H1 (cell line): Measurements from ENCODE around the gene CRHR1. TPM values are rescaled to one million over a fixed set of nuclear protein-coding genes. Genes with fewer than 3 reads are reported as not detected.

Experiments
- CTCF ChIA-PET: fragments of 300-600 bp; sonication (Branson Sonifier 250); formaldehyde crosslinking; loops from one replicate; lab custom pipeline; 2021; ENCODE audit not compliant: partially characterized antibody; lab: Charles Lee
- POLR2A ChIA-PET: fragments of 300-600 bp; sonication (Branson Sonifier 250); formaldehyde crosslinking; loops from one replicate; lab custom pipeline; 2021; ENCODE audit warnings: inconsistent platforms; ENCODE audit not compliant: partially characterized antibody; lab: Charles Lee
- DNase-seq, 2 experiments: peaks; one replicate each; pipeline versions ENCODE4 v3.0.0 to v3.0.0-alpha.2; 2010 to 2022; ENCODE audit warnings: low spot score in 2 of 2, low read depth in 1 of 2, mixed read lengths in 1 of 2
- FAIRE-seq: peaks from 2 replicates; lab custom pipeline; 2011; peaks lifted over from hg19 to GRCh38; lab: Jason Lieb, UNC
- H2AFZ ChIP-seq: 2 replicates; pipeline ENCODE4 v1.8.1; 2012; ENCODE audit warnings: low read length, inconsistent platforms
- H2AK5ac ChIP-seq: 2 replicates; pipeline ENCODE4 v1.6.1; 2013; ENCODE audit warnings: low read depth, low read length
- H2BK120ac ChIP-seq: replicated peaks from 2 replicates; pipeline ENCODE3; 2013; ENCODE audit warnings: low read depth, low read length, inconsistent platforms
- H2BK12ac ChIP-seq: 2 replicates; pipeline ENCODE4 v1.6.1; 2013; ENCODE audit warnings: low read depth, low read length
- H2BK15ac ChIP-seq: 2 replicates; pipeline ENCODE4 v1.6.1; 2013; ENCODE audit warnings: low read length
- H2BK20ac ChIP-seq: 2 replicates; pipeline ENCODE4 v1.6.1; 2013; ENCODE audit warnings: low read length
- H2BK5ac ChIP-seq: 2 replicates; pipeline ENCODE4 v1.6.1; 2013; ENCODE audit warnings: low read depth, low read length
- H3K14ac ChIP-seq: 2 replicates; pipeline ENCODE4 v1.6.1; 2013; ENCODE audit warnings: inconsistent platforms; ENCODE audit not compliant: insufficient read length
- H3K18ac ChIP-seq: 2 replicates; pipeline ENCODE4 v1.6.1; 2013; ENCODE audit warnings: low read length; ENCODE audit errors: extremely low read depth
- H3K23ac ChIP-seq: 2 replicates; pipeline ENCODE4 v1.6.1; 2013; ENCODE audit warnings: inconsistent platforms; ENCODE audit not compliant: insufficient read length
- H3K23me2 ChIP-seq: 2 replicates; pipeline ENCODE4 v1.6.1; 2013; ENCODE audit warnings: low read depth, low read length
- H3K27ac ChIP-seq: 2 replicates; pipeline ENCODE4 v1.6.1; 2011; ENCODE audit warnings: low read depth, low read length, inconsistent platforms
- H3K27me3 ChIP-seq, 4 experiments: replicated peaks in 1 of 4; 1 replicate in 1 of 4; 2 replicates in 3 of 4; pipeline versions ENCODE4 v1.6.1 to v1.8.1; 2011 to 2013; ENCODE audit warnings: low read length in 3 of 4, mild to moderate bottlenecking in 3 of 4, inconsistent platforms in 2 of 4, mixed read lengths in 2 of 4, moderate library complexity in 1 of 4; ENCODE audit not compliant: control insufficient read depth in 3 of 4, insufficient read depth in 3 of 4; ENCODE audit errors: extremely low read depth in 1 of 4
- H3K36me3 ChIP-seq, 4 experiments: 2 replicates each; pipeline versions ENCODE4 v1.6.1 to v1.8.1; 2011 to 2013; ENCODE audit warnings: mild to moderate bottlenecking in 4 of 4, low read length in 3 of 4, moderate library complexity in 2 of 4, control low read depth in 1 of 4, inconsistent platforms in 1 of 4; ENCODE audit not compliant: insufficient read depth in 4 of 4, control insufficient read depth in 2 of 4
- H3K4ac ChIP-seq: replicated peaks from 2 replicates; pipeline ENCODE3; 2013; ENCODE audit warnings: low read length, low read depth, mixed read lengths, inconsistent platforms; ENCODE audit not compliant: insufficient read length
- H3K4me1 ChIP-seq, 4 experiments: replicated peaks in 1 of 4; 1 replicate in 1 of 4; 2 replicates in 3 of 4; pipeline versions ENCODE4 v1.6.1 to v1.8.1; 2011 to 2013; ENCODE audit warnings: low read length in 3 of 4, inconsistent platforms in 2 of 4, mixed read lengths in 1 of 4; ENCODE audit not compliant: insufficient read depth in 4 of 4, control insufficient read depth in 3 of 4
- H3K4me2 ChIP-seq, 2 experiments: 2 replicates each; pipeline versions ENCODE4 v1.6.1 to v1.8.1; 2011 to 2013; ENCODE audit warnings: low read depth in 2 of 2, low read length in 2 of 2, control low read depth in 1 of 2, inconsistent platforms in 1 of 2, mild to moderate bottlenecking in 1 of 2; ENCODE audit not compliant: insufficient read depth in 1 of 2
- H3K4me3 ChIP-seq, 4 experiments: fragments of 200-600, 300-600 bp in 1 of 4; sonication (generic), shearing (Covaris generic), sonication (Bioruptor Twin) in 1 of 4; 2 replicates each; pipeline versions ENCODE4 v1.5.1 to v1.8.1; 2011 to 2016; ENCODE audit warnings: low read length in 4 of 4, low read depth in 3 of 4, control low read depth in 2 of 4, inconsistent platforms in 2 of 4, mild to moderate bottlenecking in 2 of 4, mixed read lengths in 1 of 4, moderate library complexity in 1 of 4; ENCODE audit not compliant: insufficient read depth in 2 of 4; ENCODE audit errors: extremely low read depth in 1 of 4
- H3K56ac ChIP-seq: replicated peaks from 2 replicates; pipeline ENCODE3; 2013; ENCODE audit warnings: low read depth, mild to moderate bottlenecking, mixed read lengths, low read length, inconsistent platforms; ENCODE audit not compliant: insufficient read length
- H3K79me1 ChIP-seq: 2 replicates; pipeline ENCODE4 v1.6.1; 2013; ENCODE audit warnings: low read depth, low read length, control low read depth
- H3K79me2 ChIP-seq, 2 experiments: 2 replicates each; pipeline versions ENCODE4 v1.6.1 to v1.8.1; 2012 to 2013; ENCODE audit warnings: low read length in 2 of 2, mild to moderate bottlenecking in 2 of 2, inconsistent platforms in 1 of 2; ENCODE audit not compliant: insufficient read depth in 2 of 2, control insufficient read depth in 1 of 2
- H3K9ac ChIP-seq, 4 experiments: replicated peaks in 1 of 4; 1 replicate in 1 of 4; 2 replicates in 3 of 4; pipeline versions ENCODE4 v1.6.1 to v1.8.1; 2011 to 2013; ENCODE audit warnings: low read depth in 3 of 4, low read length in 3 of 4, control low read depth in 2 of 4, mild to moderate bottlenecking in 2 of 4, moderate library complexity in 2 of 4, inconsistent platforms in 1 of 4; ENCODE audit errors: extremely low read depth in 1 of 4
- H3K9me3 ChIP-seq, 2 experiments: 2 replicates each; pipeline versions ENCODE4 v1.6.1 to v1.8.1; 2012 to 2013; ENCODE audit warnings: mild to moderate bottlenecking in 2 of 2, moderate library complexity in 2 of 2, control low read depth in 1 of 2, inconsistent platforms in 1 of 2, low read depth in 1 of 2, low read length in 1 of 2, mixed read lengths in 1 of 2; ENCODE audit not compliant: insufficient read depth in 2 of 2
- H4K20me1 ChIP-seq, 2 experiments: replicated peaks in 1 of 2; 2 replicates each; pipeline versions ENCODE3 to v1.8.1; 2011 to 2013; ENCODE audit warnings: inconsistent platforms in 2 of 2, low read length in 2 of 2, mild to moderate bottlenecking in 1 of 2; ENCODE audit not compliant: insufficient read depth in 2 of 2, control insufficient read depth in 1 of 2
- H4K5ac ChIP-seq: 2 replicates; pipeline ENCODE4 v1.6.1; 2013; ENCODE audit warnings: low read length, low read depth, mixed read lengths, inconsistent platforms; ENCODE audit not compliant: insufficient read length
- H4K8ac ChIP-seq: 2 replicates; pipeline ENCODE4 v1.8.0; 2013; ENCODE audit warnings: mild to moderate bottlenecking, moderate library complexity, low read length, inconsistent platforms; ENCODE audit not compliant: insufficient read depth; ENCODE audit errors: extremely low read depth
- H4K91ac ChIP-seq: replicated peaks from 2 replicates; pipeline ENCODE3; 2013; ENCODE audit warnings: low read length, mixed read lengths, inconsistent platforms; ENCODE audit not compliant: insufficient read length
- ASH2L ChIP-seq: fragments of 200-600, 300-600 bp; sonication (generic); IDR thresholded peaks from one replicate; pipeline ENCODE4 v1.7.1; 2017; ENCODE audit warnings: low read length
- ATF2 ChIP-seq: IDR thresholded peaks from 2 replicates; pipeline ENCODE4 v1.6.1; 2012; ENCODE audit warnings: low read length, inconsistent platforms
- BACH1 ChIP-seq: IDR thresholded peaks from 2 replicates; pipeline ENCODE4 v1.6.1; 2012; ENCODE audit warnings: low read length, improper control_type of control experiment
- BCL11A ChIP-seq, 2 experiments: IDR thresholded peaks; one replicate each; pipeline ENCODE4 v1.6.1; 2011; ENCODE audit warnings: low read depth in 2 of 2, low read length in 2 of 2, mild to moderate bottlenecking in 2 of 2
- CREB1 ChIP-seq: IDR thresholded peaks from 2 replicates; pipeline ENCODE4 v1.6.1; 2012; ENCODE audit warnings: inconsistent platforms
- CTBP2 ChIP-seq: IDR thresholded peaks from 2 replicates; pipeline ENCODE4 v1.7.0; 2011; ENCODE audit warnings: borderline replicate concordance, mild to moderate bottlenecking, moderate library complexity, mixed read lengths, low read length; ENCODE audit not compliant: insufficient read depth, insufficient read length
- GABPA ChIP-seq: IDR thresholded peaks from 2 replicates; pipeline ENCODE4 v1.6.1; 2011; ENCODE audit warnings: mild to moderate bottlenecking, low read length, moderate library complexity, borderline replicate concordance; ENCODE audit not compliant: insufficient read depth
- JUND ChIP-seq: IDR thresholded peaks from 2 replicates; pipeline ENCODE4 v1.6.1; 2011; ENCODE audit warnings: mild to moderate bottlenecking, improper control_type of control experiment, low read length
- MAFK ChIP-seq: IDR thresholded peaks from 2 replicates; pipeline ENCODE4 v1.6.1; 2012; ENCODE audit warnings: low read depth, mild to moderate bottlenecking, improper control_type of control experiment, low read length
- NRF1 ChIP-seq: IDR thresholded peaks from 2 replicates; pipeline ENCODE4 v1.6.1; 2011; ENCODE audit warnings: mild to moderate bottlenecking, low read depth, low read length, improper control_type of control experiment
- SIRT6 ChIP-seq: IDR thresholded peaks from one replicate; pipeline ENCODE4 v1.7.1; 2012; ENCODE audit warnings: low read length, inconsistent platforms
- SP1 ChIP-seq: IDR thresholded peaks from 2 replicates; pipeline ENCODE4 v1.6.1; 2011; ENCODE audit warnings: low read depth, low read length
- TBP ChIP-seq: IDR thresholded peaks from 2 replicates; pipeline ENCODE4 v1.6.1; 2011; ENCODE audit warnings: low read depth, low read length, improper control_type of control experiment
- WGBS, 2 experiments: shearing (Covaris generic) in 1 of 2; methylation state at CpG; one replicate each; pipeline versions ENCODE4 v1.1.6 to v1.1.7; 2013 to 2015; ENCODE audit warnings: low lambda C conversion rate in 2 of 2, mixed read lengths in 2 of 2, inconsistent platforms in 1 of 2, low coverage in 1 of 2, missing lambda C conversion rate in 1 of 2; ENCODE audit not compliant: insufficient replicate concordance in 2 of 2, insufficient coverage in 1 of 2, insufficient read length in 1 of 2; ENCODE audit errors: extremely low coverage in 1 of 2, missing lambda C conversion rate in 1 of 2; 5-methylcytosine and 5-hydroxymethylcytosine counted together
- polyA plus RNA-seq, 7 experiments: library from polyadenylated mRNA; depleted of rRNA in 3 of 7; stranded (reverse) in 5 of 7; unstranded in 2 of 7; fragments of >200 nt in 5 of 7; fragments of 200-250 nt in 2 of 7; gene quantifications; 1 replicate in 5 of 7; 2 replicates in 1 of 7; 4 replicates in 1 of 7; pipeline versions ENCODE4 v1.2.1 to v1.2.3, GENCODE V29; 2011 to 2013; ENCODE audit warnings: missing spikeins in 2 of 7, mixed read lengths in 2 of 7
- total RNA-seq: library from RNA; stranded (reverse); fragmentation: NEBNext Ultra II Directional; extraction: Animal tissue kit (Norgen Biotek cat#: 25700); gene quantifications from 2 replicates; pipeline ENCODE4 v1.2.1, GENCODE V29; 2021

The CRHR1 gene
- total and polyA plus RNA-seq, 2 of the 8 experiments (the other 6 are each of a cell fraction or from before 2014, with no cell fraction given): 0.56 to 1.7 TPM

GRCh38 chr17:45869676-45870341 lies 85.7 kb downstream of the CRHR1 start:
- H3K18ac ChIP-seq: no peak overlapping the region
- no peaks in the 10 kb centered on the region for H3K79me2 ChIP-seq
- CTCF ChIA-PET: interaction anchor here (0.9 to 1.5 kb wide), 4 partner anchors 12 to 233 kb away, joined by 3 to 4 read pairs (median 3); no protein-coding TSS in a partner anchor
- H3K27ac ChIP-seq: no peak overlapping the region
- H2BK20ac ChIP-seq: no peak overlapping the region
- no peak overlapping the region for H3K4me2 ChIP-seq
- H3K23ac ChIP-seq: no peak overlapping the region
- H3K36me3 ChIP-seq: no peaks in the 10 kb centered on the region
- H3K23me2 ChIP-seq: no peaks in the 10 kb centered on the region
- 67% methylated on average over 14 of the region's 14 CpGs; no CpG with 5 or more reads in 1 of the 2 experiments for WGBS, 2 experiments
- no peaks in the 10 kb centered on the region; a peak in 2 of 7 replicates for H3K27me3 ChIP-seq
- no peak overlapping the region for H4K91ac ChIP-seq
- no peak overlapping the region for H2BK120ac ChIP-seq
- no peaks in the 10 kb centered on the region for H3K9me3 ChIP-seq
- DNase-seq: no peak
- H3K56ac ChIP-seq: no peak overlapping the region
- no peaks in the 10 kb centered on the region; a peak in 1 of 7 replicates for H3K4me1 ChIP-seq
- H4K5ac ChIP-seq: no peak overlapping the region
- FAIRE-seq: no peak
- no peak overlapping the region for H3K14ac ChIP-seq
- POLR2A ChIA-PET: interaction anchor here (0.7 kb wide), 1 partner anchor 12 kb away, joined by 3 read pairs; no protein-coding TSS in a partner anchor
- no peak overlapping the region; the same call in 1 of the 2 replicates for H4K8ac ChIP-seq
- no peak overlapping the region for H2BK5ac ChIP-seq
- H3K79me1 ChIP-seq: no peaks in the 10 kb centered on the region
- H2BK12ac ChIP-seq: no peak overlapping the region
- no peak overlapping the region for H2AK5ac ChIP-seq
- no peak overlapping the region for H2AFZ ChIP-seq
- no peak overlapping the region for H3K4ac ChIP-seq
- H2BK15ac ChIP-seq: no peak overlapping the region
- H4K20me1 ChIP-seq: no peaks in the 10 kb centered on the region
- no peak overlapping the region for H3K4me3 ChIP-seq
- no peak overlapping the region for H3K9ac ChIP-seq
- TF ChIP-seq BACH1: no peak
- TF ChIP-seq NRF1: no peak
- no peak for TF ChIP-seq CTBP2
- TF ChIP-seq TBP: no peak
- TF ChIP-seq ATF2: no peak
- TF ChIP-seq ASH2L: no peak
- TF ChIP-seq GABPA: no peak
- no peak for TF ChIP-seq BCL11A (IDR thresholded peaks at IDR 0.05; ENCODE audit: low read depth in 2 of 2, low read length in 2 of 2)
- no peak for TF ChIP-seq SIRT6
- no peak for TF ChIP-seq CREB1
- no peak for TF ChIP-seq SP1
- no peak for TF ChIP-seq MAFK
- TF ChIP-seq JUND: no peak
